GM06990 (cell line): ENCODE data around the gene GIPC2.
A peak's percentile ranks its signal among the peaks of the same experiment; 100 is the strongest.
"Not testable (repeated sequence)": the region's sequence is repeated elsewhere in the genome, so short reads cannot be mapped to it uniquely, and the experiment has no call there.

Source experiments
- DNase-seq: peaks from one replicate; pipeline ENCODE4 v3.0.0-alpha.2; 2011; ENCODE audit not compliant: insufficient read length; ENCODE audit errors: extremely low read depth
- H3K27me3 ChIP-seq: replicated peaks from 2 replicates; pipeline ENCODE4 v1.6.0; 2011; ENCODE audit warnings: low read length; ENCODE audit not compliant: control insufficient read depth, insufficient read depth
- H3K36me3 ChIP-seq: 2 replicates; pipeline ENCODE4 v1.5.1; 2011; ENCODE audit warnings: low read length; ENCODE audit not compliant: control insufficient read depth, insufficient read depth
- H3K4me3 ChIP-seq: replicated peaks from 2 replicates; pipeline ENCODE4 v1.5.1; 2011; ENCODE audit warnings: low read depth, mild to moderate bottlenecking, control low read depth, low read length
- CTCF ChIP-seq: IDR thresholded peaks from 2 replicates; pipeline ENCODE4 v1.5.1; 2011; ENCODE audit warnings: low read length, control low read depth, mild to moderate bottlenecking, inconsistent platforms; ENCODE audit not compliant: insufficient read depth, poor library complexity, severe bottlenecking

The GIPC2 gene

GRCh38 chr1:78061825-78062523 lies 16.2 kb downstream of the GIPC2 start:
- H3K4me3 ChIP-seq: no peak overlapping the region
- no peak for DNase-seq
- no peaks in the 10 kb centered on the region for H3K36me3 ChIP-seq
- TF ChIP-seq CTCF: no peak
- no peaks in the 10 kb centered on the region for H3K27me3 ChIP-seq

GRCh38 chr1:78064886-78065285 lies 19.1 kb downstream of the GIPC2 start:
- not testable (repeated sequence) for H3K27me3 ChIP-seq, DNase-seq, H3K36me3 ChIP-seq, H3K4me3 ChIP-seq

- Histone ChIP-seq H3K4me3 (no peak overlapping the region), H3K36me3 (no peaks in the 10 kb centered on the region), H3K27me3 (no peaks in the 10 kb centered on the region)
- DNase-seq: no peak
- no peak for TF ChIP-seq CTCF
Observed at GRCh38 chr1:78068681-78069283, 23.0 kb downstream of the GIPC2 start.

- TF ChIP-seq CTCF: no peak
- no peak for DNase-seq
- H3K27me3 ChIP-seq: no peaks in the 10 kb centered on the region
- H3K4me3 ChIP-seq: no peak overlapping the region
- H3K36me3 ChIP-seq: no peaks in the 10 kb centered on the region
Observed at GRCh38 chr1:78069784-78070183, 24.0 kb downstream of the GIPC2 start.

GRCh38 chr1:78070210-78070609 lies 24.4 kb downstream of the GIPC2 start:
- no peak overlapping the region for H3K4me3 ChIP-seq
- no peaks in the 10 kb centered on the region for H3K36me3 ChIP-seq
- no peak for DNase-seq
- TF ChIP-seq CTCF: no peak
- no peaks in the 10 kb centered on the region for H3K27me3 ChIP-seq

GRCh38 chr1:78070758-78071157 lies 25.0 kb downstream of the GIPC2 start:
- no peak for TF ChIP-seq CTCF
- DNase-seq: peak; percentile 22
- H3K4me3 ChIP-seq: no peak overlapping the region
- H3K27me3 ChIP-seq: no peaks in the 10 kb centered on the region
- no peaks in the 10 kb centered on the region for H3K36me3 ChIP-seq
